Measurements from ENCODE around the gene IMP4.

Gene IMP4

DNA sequence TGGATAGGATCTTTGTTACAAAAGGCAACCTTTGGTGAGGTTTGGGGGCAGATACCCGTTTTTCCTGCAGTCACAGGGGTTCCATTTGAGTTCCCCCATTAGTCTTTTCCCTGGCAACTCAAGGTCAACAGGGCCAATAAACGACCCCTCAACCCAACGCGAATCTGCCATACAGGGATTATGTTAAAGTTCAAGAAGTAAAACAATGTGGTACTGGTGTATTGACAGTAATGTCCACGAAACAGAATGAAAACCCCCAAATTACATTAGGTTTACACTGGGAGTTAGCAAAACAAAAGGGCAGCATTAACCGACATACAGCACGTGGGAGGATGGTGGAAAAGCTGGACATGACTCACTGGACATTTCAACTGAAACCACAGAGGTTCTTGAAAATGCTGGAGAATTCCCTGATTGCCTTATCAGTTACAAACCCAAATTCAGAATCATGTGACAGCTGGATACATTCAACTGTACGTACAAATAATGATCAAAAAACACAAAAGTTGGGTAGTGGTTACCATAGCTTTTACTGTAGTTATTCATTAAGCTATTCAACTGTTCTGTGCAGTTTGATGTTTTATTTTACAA lies 4.9 kb upstream of the IMP4 start:
- no peaks in the 10 kb centered on the region; the same call in 1 of the 2 replicates for H3F3A ChIP-seq (ENCODE audit: insufficient read depth, low read length)
- no peaks in the 10 kb centered on the region; the same call in 1 of the 2 replicates for H3K79me2 ChIP-seq (ENCODE audit: insufficient read depth, low read length)
- no peaks in the 10 kb centered on the region for H3K9me2 ChIP-seq (ENCODE audit: low read depth, low read length)
- no peaks in the 10 kb centered on the region for H4K20me1 ChIP-seq (ENCODE audit: insufficient read depth, low read length)
- 0 out of 2 replicates have a peak, but pooled peaks cover 4% of the 10 kb centered on the region for H3K9me3 ChIP-seq (ENCODE audit: low read length)
- no peak overlapping the region for H3K4me3 ChIP-seq (ENCODE audit: low read depth, low read length, poor library complexity, severe bottlenecking)
- peak overlapping the region; percentile 40 for H3K27ac ChIP-seq (ENCODE audit: low read depth, low read length, poor library complexity, severe bottlenecking)
- H3K4me2 ChIP-seq (ENCODE audit: low read length): peak overlapping the region; percentile 44; the same call in 1 of the 2 replicates
- peaks cover 46% of the 10 kb centered on the region for H3K4me1 ChIP-seq (ENCODE audit: insufficient read depth, low read length, severe bottlenecking)
- no peak for TF ChIP-seq EZH2 (IDR thresholded peaks at IDR 0.05; ENCODE audit: borderline replicate concordance, low read length)
- TF ChIP-seq, protein P1, sequence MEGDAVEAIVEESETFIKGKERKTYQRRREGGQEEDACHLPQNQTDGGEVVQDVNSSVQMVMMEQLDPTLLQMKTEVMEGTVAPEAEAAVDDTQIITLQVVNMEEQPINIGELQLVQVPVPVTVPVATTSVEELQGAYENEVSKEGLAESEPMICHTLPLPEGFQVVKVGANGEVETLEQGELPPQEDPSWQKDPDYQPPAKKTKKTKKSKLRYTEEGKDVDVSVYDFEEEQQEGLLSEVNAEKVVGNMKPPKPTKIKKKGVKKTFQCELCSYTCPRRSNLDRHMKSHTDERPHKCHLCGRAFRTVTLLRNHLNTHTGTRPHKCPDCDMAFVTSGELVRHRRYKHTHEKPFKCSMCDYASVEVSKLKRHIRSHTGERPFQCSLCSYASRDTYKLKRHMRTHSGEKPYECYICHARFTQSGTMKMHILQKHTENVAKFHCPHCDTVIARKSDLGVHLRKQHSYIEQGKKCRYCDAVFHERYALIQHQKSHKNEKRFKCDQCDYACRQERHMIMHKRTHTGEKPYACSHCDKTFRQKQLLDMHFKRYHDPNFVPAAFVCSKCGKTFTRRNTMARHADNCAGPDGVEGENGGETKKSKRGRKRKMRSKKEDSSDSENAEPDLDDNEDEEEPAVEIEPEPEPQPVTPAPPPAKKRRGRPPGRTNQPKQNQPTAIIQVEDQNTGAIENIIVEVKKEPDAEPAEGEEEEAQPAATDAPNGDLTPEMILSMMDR (IDR thresholded peaks at IDR 0.05; ENCODE audit: low read length): no peak
- H3K36me3 ChIP-seq (ENCODE audit: insufficient read depth, low read length): peaks cover 33% of the 10 kb centered on the region
- H2AFZ ChIP-seq (ENCODE audit: low read length): no peak overlapping the region
- no peaks in the 10 kb centered on the region for H3K27me3 ChIP-seq (ENCODE audit: insufficient read depth, low read length)
- peak overlapping the region; percentile 2; the same call in 1 of the 2 replicates for H3K9ac ChIP-seq (ENCODE audit: low read length)

GRCh38 chr2:130338793-130339345 lies 3.8 kb upstream of the IMP4 start:
- H2AFZ ChIP-seq (ENCODE audit: low read length): no peak overlapping the region
- TF ChIP-seq, protein P1 (IDR thresholded peaks at IDR 0.05; ENCODE audit: low read length): no peak
- no peak for TF ChIP-seq EZH2 (IDR thresholded peaks at IDR 0.05; ENCODE audit: borderline replicate concordance, low read length)
- peaks cover 42% of the 10 kb centered on the region for H3K4me1 ChIP-seq (ENCODE audit: insufficient read depth, low read length, severe bottlenecking)
- no peak overlapping the region for H3K4me2 ChIP-seq (ENCODE audit: low read length)
- H3K9me2 ChIP-seq (ENCODE audit: low read depth, low read length): no peaks in the 10 kb centered on the region
- no peaks in the 10 kb centered on the region; the same call in 1 of the 2 replicates for H3F3A ChIP-seq (ENCODE audit: insufficient read depth, low read length)
- H3K9ac ChIP-seq (ENCODE audit: low read length): no peak overlapping the region
- peaks cover 43% of the 10 kb centered on the region for H3K36me3 ChIP-seq (ENCODE audit: insufficient read depth, low read length)
- H3K9me3 ChIP-seq (ENCODE audit: low read length): 0 out of 2 replicates have a peak, but pooled peaks cover 4% of the 10 kb centered on the region
- no peaks in the 10 kb centered on the region for H3K27me3 ChIP-seq (ENCODE audit: insufficient read depth, low read length)
- no peak overlapping the region for H3K4me3 ChIP-seq (ENCODE audit: low read depth, low read length, poor library complexity, severe bottlenecking)
- peak overlapping the region; percentile 24 for H3K27ac ChIP-seq (ENCODE audit: low read depth, low read length, poor library complexity, severe bottlenecking)
- H4K20me1 ChIP-seq (ENCODE audit: insufficient read depth, low read length): no peaks in the 10 kb centered on the region
- H3K79me2 ChIP-seq (ENCODE audit: insufficient read depth, low read length): peaks cover 10% of the 10 kb centered on the region

- Histone ChIP-seq H2AFZ (ENCODE audit: low read length) (no peak overlapping the region), H3K9me3 (ENCODE audit: low read length) (0 out of 2 replicates have a peak, but pooled peaks cover 4% of the 10 kb centered on the region), H3K4me1 (ENCODE audit: insufficient read depth, low read length, severe bottlenecking) (peaks cover 52% of the 10 kb centered on the region), H3F3A (ENCODE audit: insufficient read depth, low read length) (no peaks in the 10 kb centered on the region; the same call in 1 of the 2 replicates), H3K9ac (ENCODE audit: low read length) (peak overlapping the region; percentile 61; the same call in 1 of the 2 replicates), H3K27me3 (ENCODE audit: insufficient read depth, low read length) (no peaks in the 10 kb centered on the region), H3K9me2 (ENCODE audit: low read depth, low read length) (no peaks in the 10 kb centered on the region), H3K4me3 (ENCODE audit: low read depth, low read length, poor library complexity, severe bottlenecking) (peak overlapping the region; percentile 91), H4K20me1 (ENCODE audit: insufficient read depth, low read length) (no peaks in the 10 kb centered on the region), H3K4me2 (ENCODE audit: low read length) (peak overlapping the region; percentile 63), H3K36me3 (ENCODE audit: insufficient read depth, low read length) (peaks cover 55% of the 10 kb centered on the region), H3K79me2 (ENCODE audit: insufficient read depth, low read length) (peaks cover 18% of the 10 kb centered on the region), H3K27ac (ENCODE audit: low read depth, low read length, poor library complexity, severe bottlenecking) (peak overlapping the region; percentile 99)
- no peak for TF ChIP-seq EZH2 (IDR thresholded peaks at IDR 0.05; ENCODE audit: borderline replicate concordance, low read length)
- TF ChIP-seq, protein P1 (IDR thresholded peaks at IDR 0.05; ENCODE audit: low read length): no peak
Measured at GRCh38 chr2:130339885-130340745, 2.6 kb upstream of the IMP4 start.
